Measurements from ENCODE around the gene MND1. TPM values are rescaled to one million over a fixed set of nuclear protein-coding genes. Genes with fewer than 3 reads are reported as not detected.
A peak's percentile ranks its signal among the peaks of the same experiment; 100 is the strongest.

The MND1 gene
- total RNA-seq, 2 experiments from 2014 or later, result 0.42 TPM; not detected in 1

DNA sequence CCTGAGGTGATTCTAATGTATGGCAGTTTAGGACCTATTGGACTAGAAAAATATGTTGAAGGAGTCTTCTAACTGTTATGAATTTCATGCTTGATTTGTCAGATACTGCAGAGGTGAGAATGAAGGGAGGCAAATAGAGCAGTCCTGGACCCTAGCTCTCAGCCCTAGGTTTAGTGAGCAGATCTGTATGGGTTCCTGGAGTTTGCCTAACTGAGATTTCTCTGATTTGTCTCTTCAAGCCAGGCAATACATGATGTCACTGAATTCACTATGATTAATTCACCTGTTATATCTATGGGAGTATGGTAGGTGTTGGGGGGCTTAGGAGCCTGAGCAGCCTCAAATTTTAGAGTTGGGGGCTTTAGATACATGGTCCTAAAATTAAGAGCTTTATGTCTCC lies 2.6 kb downstream of the MND1 start:
- intact Hi-C loops (cut with DNase I, micrococcal nuclease), result no loop called here
- DNase-seq (no peak), ATAC-seq (ENCODE audit: poor library complexity) (no peak)
- H3K36me3 ChIP-seq (ENCODE audit: insufficient read depth, low read length), result no peaks in the 10 kb centered on the region
- Mint-ChIP-seq H3K36me3 (ENCODE audit: low read depth) (no peaks in the 10 kb centered on the region), H3K27me3 (peaks cover 3% of the 10 kb centered on the region), H3K9me3 (no peaks in the 10 kb centered on the region), H3K4me1 (ENCODE audit: low read depth) (peaks cover 13% of the 10 kb centered on the region), H3K27ac (no peak overlapping the region), H3K4me3 (peak overlapping the region; percentile 12)
- no peaks in the 10 kb centered on the region for H3K9me3 ChIP-seq (ENCODE audit: control insufficient read depth in 1 of 2, insufficient read depth in 1 of 2, low read length in 2 of 2)
- H3K27ac ChIP-seq (ENCODE audit: low read depth in 1 of 2, low read length in 2 of 2), result no peak overlapping the region
- H3K4me3 ChIP-seq (ENCODE audit: low read length), result no peak overlapping the region
- no peak for TF ChIP-seq CTCF (IDR thresholded peaks at IDR 0.05)
- H3K4me1 ChIP-seq (ENCODE audit: insufficient read depth, low read length), result peaks cover 4% of the 10 kb centered on the region
- POLR2A ChIA-PET, result interaction anchor here (2.6 to 3.8 kb wide), 2 partner anchors 120 to 227 kb away, joined by 25 to 30 read pairs; partner anchors contain the start of gene TMEM131L
- no peaks in the 10 kb centered on the region for H3K27me3 ChIP-seq (ENCODE audit: control insufficient read depth in 1 of 2, insufficient read depth in 2 of 2, low read length in 2 of 2)
- CTCF ChIA-PET, result interaction anchor here (2.1 to 3.6 kb wide), 2 partner anchors 86 to 227 kb away, joined by 13 to 15 read pairs; no protein-coding TSS in a partner anchor

- intact Hi-C loops (cut with DNase I, micrococcal nuclease), result no loop called here
- Mint-ChIP-seq H3K9me3 (no peaks in the 10 kb centered on the region), H3K27me3 (no peaks in the 10 kb centered on the region), H3K36me3 (ENCODE audit: low read depth) (no peaks in the 10 kb centered on the region), H3K4me1 (ENCODE audit: low read depth) (peaks cover 13% of the 10 kb centered on the region), H3K4me3 (peak overlapping the region; percentile 3), H3K27ac (no peak overlapping the region)
- ATAC-seq (ENCODE audit: poor library complexity) (no peak), DNase-seq (no peak)
- no peak for TF ChIP-seq CTCF (IDR thresholded peaks at IDR 0.05)
- CTCF ChIA-PET, result interaction anchor here (0.5 to 3.6 kb wide), 3 partner anchors 85 to 227 kb away, joined by 3 to 13 read pairs (median 5); no protein-coding TSS in a partner anchor
- H3K4me3 ChIP-seq (ENCODE audit: low read length), result no peak overlapping the region
- H3K36me3 ChIP-seq (ENCODE audit: insufficient read depth, low read length), result no peaks in the 10 kb centered on the region
- peaks cover 4% of the 10 kb centered on the region for H3K4me1 ChIP-seq (ENCODE audit: insufficient read depth, low read length)
- no peaks in the 10 kb centered on the region for H3K9me3 ChIP-seq (ENCODE audit: control insufficient read depth in 1 of 2, insufficient read depth in 1 of 2, low read length in 2 of 2)
- POLR2A ChIA-PET, result no interaction called here
- H3K27ac ChIP-seq (ENCODE audit: low read depth in 1 of 2, low read length in 2 of 2), result no peak overlapping the region
- no peaks in the 10 kb centered on the region for H3K27me3 ChIP-seq (ENCODE audit: control insufficient read depth in 1 of 2, insufficient read depth in 2 of 2, low read length in 2 of 2)
These were observed 3.5 kb downstream of the MND1 start for GRCh38 chr4:153348006-153348405.

- POLR2A ChIA-PET, result interaction anchor here (0.7 to 1.0 kb wide), 2 partner anchors 77 to 80 kb away, joined by 3 to 4 read pairs; no protein-coding TSS in a partner anchor
- DNase-seq (no peak), ATAC-seq (ENCODE audit: poor library complexity) (no peak)
- intact Hi-C loops (cut with DNase I, micrococcal nuclease), result no loop called here
- CTCF ChIA-PET, result interaction anchor here (1.5 kb wide), 1 partner anchor 225 kb away, joined by 5 read pairs; no protein-coding TSS in a partner anchor
- no peaks in the 10 kb centered on the region for H3K9me3 ChIP-seq (ENCODE audit: control insufficient read depth in 1 of 2, insufficient read depth in 1 of 2, low read length in 2 of 2)
- H3K27me3 ChIP-seq (ENCODE audit: control insufficient read depth in 1 of 2, insufficient read depth in 2 of 2, low read length in 2 of 2), result no peaks in the 10 kb centered on the region
- no peak overlapping the region for H3K27ac ChIP-seq (ENCODE audit: low read depth in 1 of 2, low read length in 2 of 2)
- Mint-ChIP-seq H3K36me3 (ENCODE audit: low read depth) (no peaks in the 10 kb centered on the region), H3K27ac (no peak overlapping the region), H3K27me3 (no peaks in the 10 kb centered on the region), H3K4me3 (no peak overlapping the region), H3K4me1 (ENCODE audit: low read depth) (peaks cover 13% of the 10 kb centered on the region), H3K9me3 (no peaks in the 10 kb centered on the region)
- H3K4me1 ChIP-seq (ENCODE audit: insufficient read depth, low read length), result peaks cover under 1% of the 10 kb centered on the region
- TF ChIP-seq CTCF (IDR thresholded peaks at IDR 0.05), result no peak
- no peaks in the 10 kb centered on the region for H3K36me3 ChIP-seq (ENCODE audit: insufficient read depth, low read length)
- H3K4me3 ChIP-seq (ENCODE audit: low read length), result no peak overlapping the region
These were observed 4.8 kb downstream of the MND1 start for GRCh38 chr4:153349206-153349805.

All from CD4-positive, alpha-beta T cell (primary cell).